ENCODE data around the gene TMEM132D.

GRCh38 chr12:129385637-129385990 is 518.2 kb downstream of the TMEM132D start:
- TF ChIP-seq CTCF (IDR thresholded peaks at IDR 0.05; ENCODE audit: insufficient read depth, low read length, poor library complexity, severe bottlenecking) (no peak), EZH2phosphoT487 (conservative IDR thresholded peaks at IDR 0.05; ENCODE audit: low read length) (no peak)

Measured in SU-DHL-6 (cell line).